Measurements from ENCODE around the gene KRT3.

The KRT3 gene

DNA sequence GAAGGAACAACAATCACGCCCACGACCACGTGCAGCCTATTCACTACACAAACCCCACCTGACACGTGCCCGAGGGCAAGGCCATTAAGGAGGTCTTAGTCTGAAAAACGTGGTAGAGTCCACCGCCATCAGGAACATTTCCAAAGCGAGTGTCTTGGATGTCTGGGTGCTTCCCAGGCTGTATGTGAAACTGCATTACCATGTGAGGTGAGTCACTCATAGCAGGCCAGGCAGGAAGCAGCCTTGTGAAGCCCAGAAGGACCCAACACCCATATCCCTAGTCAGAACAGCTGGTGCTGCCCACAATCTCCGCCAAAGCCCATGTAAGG is 41.5 kb upstream of the KRT3 start:
- no peaks in the 10 kb centered on the region for H3K4me1 ChIP-seq (ENCODE audit: control insufficient read depth in 1 of 2, insufficient read depth in 1 of 2, low read depth in 1 of 2, low read length in 1 of 2)
- no peaks in the 10 kb centered on the region for H3K36me3 ChIP-seq
- no peak overlapping the region for H3K27ac ChIP-seq
- H3K4me3 ChIP-seq (ENCODE audit: low read depth in 1 of 2, low read length in 1 of 2): no peak overlapping the region
- peaks cover 11% of the 10 kb centered on the region for H3K27me3 ChIP-seq
- TF ChIP-seq, protein P1, sequence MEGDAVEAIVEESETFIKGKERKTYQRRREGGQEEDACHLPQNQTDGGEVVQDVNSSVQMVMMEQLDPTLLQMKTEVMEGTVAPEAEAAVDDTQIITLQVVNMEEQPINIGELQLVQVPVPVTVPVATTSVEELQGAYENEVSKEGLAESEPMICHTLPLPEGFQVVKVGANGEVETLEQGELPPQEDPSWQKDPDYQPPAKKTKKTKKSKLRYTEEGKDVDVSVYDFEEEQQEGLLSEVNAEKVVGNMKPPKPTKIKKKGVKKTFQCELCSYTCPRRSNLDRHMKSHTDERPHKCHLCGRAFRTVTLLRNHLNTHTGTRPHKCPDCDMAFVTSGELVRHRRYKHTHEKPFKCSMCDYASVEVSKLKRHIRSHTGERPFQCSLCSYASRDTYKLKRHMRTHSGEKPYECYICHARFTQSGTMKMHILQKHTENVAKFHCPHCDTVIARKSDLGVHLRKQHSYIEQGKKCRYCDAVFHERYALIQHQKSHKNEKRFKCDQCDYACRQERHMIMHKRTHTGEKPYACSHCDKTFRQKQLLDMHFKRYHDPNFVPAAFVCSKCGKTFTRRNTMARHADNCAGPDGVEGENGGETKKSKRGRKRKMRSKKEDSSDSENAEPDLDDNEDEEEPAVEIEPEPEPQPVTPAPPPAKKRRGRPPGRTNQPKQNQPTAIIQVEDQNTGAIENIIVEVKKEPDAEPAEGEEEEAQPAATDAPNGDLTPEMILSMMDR (IDR thresholded peaks at IDR 0.05): no peak
- H3K9me3 ChIP-seq: no peaks in the 10 kb centered on the region

DNA sequence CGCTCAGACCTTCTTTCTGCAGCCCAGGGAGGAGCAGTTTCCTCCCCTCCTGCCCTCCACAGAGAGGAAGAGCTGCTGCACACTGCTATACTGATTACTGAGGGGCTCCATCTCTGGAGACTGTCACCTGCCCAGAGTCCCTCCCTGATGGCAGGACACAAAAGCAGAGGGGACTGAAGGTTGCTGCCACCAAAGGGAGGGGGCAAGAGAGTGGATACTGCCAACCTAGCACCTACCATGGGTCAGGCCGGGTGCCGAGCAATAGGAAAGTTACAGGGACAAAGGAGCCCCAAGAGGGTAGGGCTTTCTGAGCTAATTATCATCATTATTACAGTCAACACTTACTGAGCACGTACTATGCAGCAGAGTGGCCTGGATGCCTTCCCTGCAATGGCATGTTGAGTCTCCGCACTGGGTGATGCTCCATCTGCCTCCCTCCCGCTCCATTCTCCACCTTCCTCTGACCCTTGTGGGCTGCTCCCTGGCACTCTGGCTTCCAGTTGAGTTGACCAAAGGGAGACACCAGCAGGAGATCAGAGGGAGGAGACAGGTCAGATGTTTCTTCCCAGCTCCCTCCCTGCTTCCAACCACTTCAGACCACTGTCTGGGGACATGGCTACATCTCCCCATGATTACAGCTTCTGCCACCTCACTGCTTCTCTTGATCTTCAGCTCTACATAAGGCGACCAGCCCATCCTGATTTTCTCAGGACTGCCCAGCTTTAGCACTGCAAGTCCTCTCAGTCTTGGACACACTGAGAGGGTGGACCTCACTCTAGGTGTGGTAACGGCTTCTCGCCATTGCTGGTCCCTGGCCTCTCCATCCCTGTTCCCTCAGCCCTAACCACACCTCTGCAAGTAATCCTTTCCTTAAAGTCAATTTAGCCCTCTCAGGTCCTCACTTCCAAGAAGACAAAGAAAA is 40.8 kb upstream of the KRT3 start:
- H3K27me3 ChIP-seq: peaks cover 11% of the 10 kb centered on the region
- no peaks in the 10 kb centered on the region for H3K9me3 ChIP-seq
- H3K4me3 ChIP-seq (ENCODE audit: low read depth in 1 of 2, low read length in 1 of 2): no peak overlapping the region
- no peaks in the 10 kb centered on the region for H3K4me1 ChIP-seq (ENCODE audit: control insufficient read depth in 1 of 2, insufficient read depth in 1 of 2, low read depth in 1 of 2, low read length in 1 of 2)
- H3K36me3 ChIP-seq: no peaks in the 10 kb centered on the region
- TF ChIP-seq, protein P1 (IDR thresholded peaks at IDR 0.05): no peak
- H3K27ac ChIP-seq: no peak overlapping the region

- Histone ChIP-seq H3K4me3 (ENCODE audit: low read depth in 1 of 2, low read length in 1 of 2) (no peak overlapping the region), H3K27ac (no peak overlapping the region), H3K27me3 (peaks cover 11% of the 10 kb centered on the region), H3K4me1 (ENCODE audit: control insufficient read depth in 1 of 2, insufficient read depth in 1 of 2, low read depth in 1 of 2, low read length in 1 of 2) (no peaks in the 10 kb centered on the region), H3K9me3 (no peaks in the 10 kb centered on the region), H3K36me3 (no peaks in the 10 kb centered on the region)
- TF ChIP-seq, protein P1 (IDR thresholded peaks at IDR 0.05): no peak
Measured at GRCh38 chr12:52836042-52836466, 40.1 kb upstream of the KRT3 start.

GRCh38 chr12:52835271-52836041 is 39.5 kb upstream of the KRT3 start:
- TF ChIP-seq, protein P1 (IDR thresholded peaks at IDR 0.05): no peak
- Histone ChIP-seq H3K4me1 (ENCODE audit: control insufficient read depth in 1 of 2, insufficient read depth in 1 of 2, low read depth in 1 of 2, low read length in 1 of 2) (no peaks in the 10 kb centered on the region), H3K4me3 (ENCODE audit: low read depth in 1 of 2, low read length in 1 of 2) (no peak overlapping the region), H3K27ac (no peak overlapping the region), H3K36me3 (no peaks in the 10 kb centered on the region), H3K27me3 (peaks cover 11% of the 10 kb centered on the region), H3K9me3 (no peaks in the 10 kb centered on the region)

- Histone ChIP-seq H3K36me3 (no peaks in the 10 kb centered on the region), H3K4me1 (ENCODE audit: control insufficient read depth in 1 of 2, insufficient read depth in 1 of 2, low read depth in 1 of 2, low read length in 1 of 2) (no peaks in the 10 kb centered on the region), H3K27ac (no peak overlapping the region), H3K4me3 (ENCODE audit: low read depth in 1 of 2, low read length in 1 of 2) (no peak overlapping the region), H3K9me3 (no peaks in the 10 kb centered on the region), H3K27me3 (peaks cover 10% of the 10 kb centered on the region)
- TF ChIP-seq, protein P1 (IDR thresholded peaks at IDR 0.05): no peak
Measured at GRCh38 chr12:52834727-52835001, 38.7 kb upstream of the KRT3 start.
